Ishikawa (cell line): ENCODE results near the gene NTNG2.

Experiments
- CEBPB ChIP-seq: IDR thresholded peaks from 2 replicates; pipeline ENCODE4 v1.6.1; 2012
- CREB1 ChIP-seq: IDR thresholded peaks from 2 replicates; pipeline ENCODE4 v1.6.1; 2012; ENCODE audit warnings: low read depth
- EGR1 ChIP-seq: IDR thresholded peaks from 2 replicates; pipeline ENCODE4 v1.6.1; 2012
- EP300 ChIP-seq: IDR thresholded peaks from 2 replicates; pipeline ENCODE4 v1.6.1; 2012; ENCODE audit warnings: borderline replicate concordance
- FOXM1 ChIP-seq: IDR thresholded peaks from 2 replicates; pipeline ENCODE4 v1.6.1; 2012; ENCODE audit warnings: low read depth, borderline replicate concordance
- MAX ChIP-seq: IDR thresholded peaks from 2 replicates; pipeline ENCODE4 v1.6.1; 2012
- NFIC ChIP-seq: IDR thresholded peaks from 2 replicates; pipeline ENCODE4 v1.6.1; 2012
- RAD21 ChIP-seq: IDR thresholded peaks from 2 replicates; pipeline ENCODE4 v1.6.1; 2012; ENCODE audit warnings: low read depth
- REST ChIP-seq: IDR thresholded peaks from 2 replicates; pipeline ENCODE4 v1.6.1; 2012; ENCODE audit warnings: low read depth, mild to moderate bottlenecking
- TAF1 ChIP-seq: IDR thresholded peaks from 2 replicates; pipeline ENCODE4 v1.6.1; 2012; ENCODE audit warnings: low read depth, mild to moderate bottlenecking
- TCF12 ChIP-seq: IDR thresholded peaks from 2 replicates; pipeline ENCODE4 v1.6.1; 2012; ENCODE audit warnings: low read depth
- TEAD4 ChIP-seq: IDR thresholded peaks from 2 replicates; pipeline ENCODE4 v1.6.1; 2012
- USF1 ChIP-seq: IDR thresholded peaks from 2 replicates; pipeline ENCODE4 v1.6.1; 2012
- YY1 ChIP-seq: IDR thresholded peaks from 2 replicates; pipeline ENCODE4 v1.6.1; 2012; ENCODE audit warnings: low read depth
- ZBTB7A ChIP-seq: IDR thresholded peaks from 2 replicates; pipeline ENCODE4 v1.6.1; 2012; ENCODE audit warnings: low read depth

The NTNG2 gene

DNA sequence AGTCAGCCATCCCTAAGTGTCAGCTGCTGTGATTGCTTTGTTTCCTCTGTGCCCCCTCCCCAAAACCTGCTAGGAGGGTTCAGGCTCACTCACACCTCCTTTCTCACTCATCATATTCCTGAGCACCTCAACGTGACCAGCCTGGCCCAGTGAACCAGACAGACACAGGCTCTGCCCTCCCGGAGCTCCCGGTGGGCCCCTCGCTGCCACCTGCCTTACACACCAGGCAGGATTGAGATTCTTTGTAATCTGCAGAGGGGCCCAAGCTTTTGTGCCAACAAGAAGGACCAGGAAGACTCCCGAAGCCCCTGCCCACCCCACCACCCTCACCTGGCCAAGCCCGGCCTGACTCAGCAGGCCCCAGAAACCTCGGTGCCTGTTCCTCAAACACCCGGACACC, 87.8 kb downstream of the NTNG2 start:
- TF ChIP-seq EP300 = no peak
- no peak for TF ChIP-seq EGR1

DNA sequence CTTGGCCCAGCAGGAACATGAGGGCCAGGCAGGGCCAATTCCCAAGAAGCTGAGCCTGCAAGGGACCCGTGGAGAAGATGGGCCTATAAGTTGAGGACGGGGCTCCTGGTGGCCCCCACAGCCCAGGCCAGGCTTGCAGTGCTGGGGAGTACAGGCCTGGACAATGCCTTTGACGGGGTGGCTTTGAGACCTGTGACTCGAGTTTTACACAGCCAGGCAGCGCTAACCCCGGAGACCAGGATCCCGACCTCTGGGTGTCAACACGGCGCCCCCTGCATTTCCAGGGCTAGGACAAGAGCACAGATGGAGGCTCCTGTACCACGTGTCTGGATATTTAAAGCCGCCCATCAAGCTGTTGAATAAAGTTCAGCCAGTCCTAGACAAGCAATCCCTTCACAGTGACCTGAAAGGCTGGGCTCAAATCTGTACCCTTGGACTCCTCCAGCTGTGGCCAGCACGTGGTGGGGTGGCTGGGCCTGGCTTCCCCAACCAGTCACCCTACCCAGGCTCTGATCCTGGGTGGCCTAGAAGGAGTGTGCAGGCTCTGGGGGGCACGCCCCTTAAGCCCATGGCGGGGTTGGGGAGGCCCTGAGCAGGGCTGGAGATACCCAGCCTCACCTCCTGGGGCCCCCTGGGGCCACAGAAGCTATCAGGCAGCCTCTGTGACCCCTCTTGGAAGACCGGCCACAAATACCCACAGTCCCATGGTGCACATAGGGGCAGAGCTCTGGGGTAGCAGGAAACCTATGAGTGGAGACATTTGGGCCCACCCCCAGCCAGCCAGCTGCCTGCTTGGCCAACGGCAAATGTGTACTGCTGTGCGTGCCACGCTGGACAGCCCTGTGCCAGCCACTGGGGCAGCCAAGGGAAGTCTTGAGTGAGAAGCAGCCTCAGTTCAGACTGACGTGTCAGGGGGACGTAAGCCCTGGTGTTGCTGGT, 88.7 kb downstream of the NTNG2 start:
- TF ChIP-seq YY1 (no peak), MAX (no peak), USF1 (no peak), TAF1 (no peak), TEAD4 (no peak), RAD21 (no peak), EP300 (no peak), ZBTB7A (no peak), REST (no peak), NFIC (no peak), CREB1 (no peak), CEBPB (no peak), FOXM1 (no peak), TCF12 (no peak), EGR1 (no peak)

DNA sequence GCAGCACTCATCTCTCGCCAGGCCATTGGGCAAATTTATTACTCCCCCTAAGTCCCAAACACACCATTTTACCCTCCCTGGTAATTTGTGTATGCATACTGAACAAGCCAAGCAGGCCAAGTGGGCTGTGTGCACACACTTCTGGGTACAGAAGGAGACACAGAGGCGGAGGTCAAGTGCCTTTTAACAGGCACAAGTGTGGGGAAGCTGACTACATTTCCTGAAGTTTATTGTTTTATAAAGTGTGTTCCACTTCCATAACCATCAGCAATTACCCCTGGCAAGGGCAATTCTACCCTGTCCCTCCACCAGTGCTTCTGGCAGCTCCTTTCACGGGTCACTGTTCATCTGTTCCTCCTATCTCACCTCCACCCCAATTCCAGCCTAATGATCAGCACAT, 99.0 kb downstream of the NTNG2 start:
- TF ChIP-seq RAD21 = no peak
- TF ChIP-seq ZBTB7A = no peak
- TF ChIP-seq TCF12 = no peak
- TF ChIP-seq REST = no peak
- no peak for TF ChIP-seq MAX
- TF ChIP-seq FOXM1 = no peak
- no peak for TF ChIP-seq EP300
- TF ChIP-seq EGR1 = no peak
- TF ChIP-seq USF1 = no peak
- TF ChIP-seq TEAD4 = no peak
- no peak for TF ChIP-seq CREB1
- no peak for TF ChIP-seq YY1
- TF ChIP-seq CEBPB = no peak
- no peak for TF ChIP-seq NFIC
- no peak for TF ChIP-seq TAF1

DNA sequence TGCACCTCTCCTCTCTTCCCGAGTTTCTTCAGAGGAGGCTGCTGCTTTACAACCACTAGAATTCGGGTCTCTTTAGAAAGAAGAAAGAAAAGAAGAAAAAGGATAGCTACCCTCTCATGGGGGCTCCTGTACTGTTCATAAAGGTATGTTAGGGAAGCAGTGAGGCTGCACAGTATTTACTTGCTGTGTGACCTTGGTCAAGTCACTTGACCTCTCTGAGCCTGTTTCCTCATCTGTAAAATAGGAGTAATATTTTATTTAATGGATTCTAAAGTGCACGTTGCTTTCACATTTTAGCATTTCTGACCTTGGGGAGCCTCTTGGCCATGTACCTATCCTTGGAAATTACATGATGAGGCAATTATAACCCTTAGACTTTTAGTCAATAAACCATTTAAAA, 104.2 kb downstream of the NTNG2 start:
- no peak for TF ChIP-seq FOXM1
- no peak for TF ChIP-seq REST
- no peak for TF ChIP-seq ZBTB7A
- TF ChIP-seq NFIC = no peak
- TF ChIP-seq TAF1 = no peak
- no peak for TF ChIP-seq RAD21
- TF ChIP-seq YY1 = no peak
- no peak for TF ChIP-seq USF1
- no peak for TF ChIP-seq TEAD4
- TF ChIP-seq TCF12 = no peak
- TF ChIP-seq CREB1 = no peak
- TF ChIP-seq MAX = no peak
- no peak for TF ChIP-seq EP300
- TF ChIP-seq CEBPB = no peak
- no peak for TF ChIP-seq EGR1
